GM12865 (cell line): ENCODE measurements around the gene PSRC1.

Experiments
- DNase-seq: peaks from one replicate; pipeline ENCODE4 v3.0.0; 2010; ENCODE audit warnings: low read depth
- H3K4me3 ChIP-seq: 2 replicates; pipeline ENCODE4 v1.5.1; 2011; ENCODE audit warnings: mild to moderate bottlenecking, low read depth, low read length, control low read depth
- TF ChIP-seq, protein P1 (sequence below): IDR thresholded peaks from 2 replicates; pipeline ENCODE4 v1.5.1; 2011; ENCODE audit warnings: low read length, control low read depth, low read depth, inconsistent platforms; ENCODE audit not compliant: insufficient read depth; ENCODE audit errors: missing control alignments

The PSRC1 gene

DNA sequence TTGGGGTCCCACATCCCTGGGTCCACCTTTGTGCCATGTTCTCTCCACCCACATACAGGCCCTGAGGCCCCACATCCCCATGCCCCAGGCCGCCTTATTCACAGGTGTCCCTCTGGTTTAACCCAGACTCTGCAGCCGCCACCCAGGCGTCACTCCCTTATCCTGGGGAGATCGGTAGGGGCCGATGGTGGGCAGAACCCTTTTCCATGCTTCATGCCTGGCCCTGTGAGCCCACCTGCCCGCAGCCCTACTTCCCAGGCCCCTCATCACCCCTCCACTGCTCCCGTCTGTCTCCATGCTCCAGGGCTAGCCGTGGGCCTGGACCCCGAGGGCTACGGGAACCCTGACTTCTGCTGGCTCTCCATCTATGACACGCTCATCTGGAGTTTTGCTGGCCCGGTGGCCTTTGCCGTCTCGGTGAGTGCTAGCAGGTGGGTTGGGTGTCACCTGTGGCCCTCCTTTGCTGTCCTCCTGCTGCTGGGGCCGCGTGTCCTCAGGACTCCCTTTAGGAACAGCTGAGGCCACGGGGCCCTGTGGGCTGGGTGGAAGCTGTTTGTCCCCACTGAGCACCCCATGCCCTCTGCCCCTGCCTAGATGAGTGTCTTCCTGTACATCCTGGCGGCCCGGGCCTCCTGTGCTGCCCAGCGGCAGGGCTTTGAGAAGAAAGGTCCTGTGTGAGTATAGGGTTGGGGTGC, 12.2 kb downstream of the PSRC1 start:
- no peak for DNase-seq
- TF ChIP-seq, protein P1, sequence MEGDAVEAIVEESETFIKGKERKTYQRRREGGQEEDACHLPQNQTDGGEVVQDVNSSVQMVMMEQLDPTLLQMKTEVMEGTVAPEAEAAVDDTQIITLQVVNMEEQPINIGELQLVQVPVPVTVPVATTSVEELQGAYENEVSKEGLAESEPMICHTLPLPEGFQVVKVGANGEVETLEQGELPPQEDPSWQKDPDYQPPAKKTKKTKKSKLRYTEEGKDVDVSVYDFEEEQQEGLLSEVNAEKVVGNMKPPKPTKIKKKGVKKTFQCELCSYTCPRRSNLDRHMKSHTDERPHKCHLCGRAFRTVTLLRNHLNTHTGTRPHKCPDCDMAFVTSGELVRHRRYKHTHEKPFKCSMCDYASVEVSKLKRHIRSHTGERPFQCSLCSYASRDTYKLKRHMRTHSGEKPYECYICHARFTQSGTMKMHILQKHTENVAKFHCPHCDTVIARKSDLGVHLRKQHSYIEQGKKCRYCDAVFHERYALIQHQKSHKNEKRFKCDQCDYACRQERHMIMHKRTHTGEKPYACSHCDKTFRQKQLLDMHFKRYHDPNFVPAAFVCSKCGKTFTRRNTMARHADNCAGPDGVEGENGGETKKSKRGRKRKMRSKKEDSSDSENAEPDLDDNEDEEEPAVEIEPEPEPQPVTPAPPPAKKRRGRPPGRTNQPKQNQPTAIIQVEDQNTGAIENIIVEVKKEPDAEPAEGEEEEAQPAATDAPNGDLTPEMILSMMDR = no peak
- no peak overlapping the region for H3K4me3 ChIP-seq

DNA sequence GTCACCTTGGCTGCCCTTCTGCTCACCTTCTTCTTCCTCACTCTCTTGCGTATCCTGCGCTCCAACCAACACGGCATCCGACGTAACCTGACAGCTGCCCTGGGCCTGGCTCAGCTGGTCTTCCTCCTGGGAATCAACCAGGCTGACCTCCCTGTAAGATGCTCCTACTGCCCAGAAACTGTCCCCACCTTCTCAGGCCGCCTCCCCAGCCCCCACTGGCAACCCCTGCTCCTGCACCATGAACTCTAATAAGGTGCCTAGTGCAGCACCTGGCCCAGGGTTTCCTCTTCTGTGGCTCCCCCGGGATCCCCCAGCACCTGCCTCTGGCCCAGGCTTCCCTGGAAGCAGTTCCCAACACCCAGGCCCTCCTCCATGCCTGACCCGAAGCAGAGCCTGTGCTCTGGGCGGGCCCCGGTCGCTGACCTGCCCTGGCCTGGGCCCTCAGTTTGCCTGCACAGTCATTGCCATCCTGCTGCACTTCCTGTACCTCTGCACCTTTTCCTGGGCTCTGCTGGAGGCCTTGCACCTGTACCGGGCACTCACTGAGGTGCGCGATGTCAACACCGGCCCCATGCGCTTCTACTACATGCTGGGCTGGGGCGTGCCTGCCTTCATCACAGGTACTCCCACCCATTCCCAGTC, 12.8 kb downstream of the PSRC1 start:
- TF ChIP-seq, protein P1 = no peak
- no peak for DNase-seq

DNA sequence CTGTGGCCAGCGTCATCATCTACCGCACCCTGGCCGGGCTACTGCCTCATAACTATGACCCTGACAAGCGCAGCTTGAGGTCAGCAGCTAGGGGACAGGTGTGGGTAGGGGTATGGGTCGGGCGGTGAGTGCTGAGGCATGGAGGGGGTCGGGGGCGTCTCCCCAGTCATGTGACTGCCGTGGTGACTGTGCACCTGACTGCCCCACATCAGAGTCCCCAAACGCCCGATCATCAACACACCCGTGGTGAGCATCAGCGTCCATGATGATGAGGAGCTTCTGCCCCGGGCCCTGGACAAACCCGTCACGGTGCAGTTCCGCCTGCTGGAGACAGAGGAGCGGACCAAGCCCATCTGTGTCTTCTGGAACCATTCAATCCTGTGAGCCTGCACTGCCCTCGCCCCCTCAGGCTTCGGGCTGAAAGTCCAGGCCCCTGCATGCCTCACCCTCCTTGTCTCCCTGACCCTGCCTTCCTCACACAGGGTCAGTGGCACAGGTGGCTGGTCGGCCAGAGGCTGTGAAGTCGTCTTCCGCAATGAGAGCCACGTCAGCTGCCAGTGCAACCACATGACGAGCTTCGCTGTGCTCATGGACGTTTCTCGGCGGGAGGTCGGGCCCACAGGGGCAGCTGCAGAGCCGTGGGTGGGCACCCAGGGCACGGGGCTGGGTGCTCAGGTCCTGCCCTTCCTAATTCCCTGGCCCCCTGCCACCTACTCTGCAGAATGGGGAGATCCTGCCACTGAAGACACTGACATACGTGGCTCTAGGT, 13.5 kb downstream of the PSRC1 start:
- H3K4me3 ChIP-seq = no peak overlapping the region
- TF ChIP-seq, protein P1 = no peak
- no peak for DNase-seq

More for the DNA sequence above, 12.8 kb downstream of the PSRC1 start:
- H3K4me3 ChIP-seq = no peak overlapping the region

DNA sequence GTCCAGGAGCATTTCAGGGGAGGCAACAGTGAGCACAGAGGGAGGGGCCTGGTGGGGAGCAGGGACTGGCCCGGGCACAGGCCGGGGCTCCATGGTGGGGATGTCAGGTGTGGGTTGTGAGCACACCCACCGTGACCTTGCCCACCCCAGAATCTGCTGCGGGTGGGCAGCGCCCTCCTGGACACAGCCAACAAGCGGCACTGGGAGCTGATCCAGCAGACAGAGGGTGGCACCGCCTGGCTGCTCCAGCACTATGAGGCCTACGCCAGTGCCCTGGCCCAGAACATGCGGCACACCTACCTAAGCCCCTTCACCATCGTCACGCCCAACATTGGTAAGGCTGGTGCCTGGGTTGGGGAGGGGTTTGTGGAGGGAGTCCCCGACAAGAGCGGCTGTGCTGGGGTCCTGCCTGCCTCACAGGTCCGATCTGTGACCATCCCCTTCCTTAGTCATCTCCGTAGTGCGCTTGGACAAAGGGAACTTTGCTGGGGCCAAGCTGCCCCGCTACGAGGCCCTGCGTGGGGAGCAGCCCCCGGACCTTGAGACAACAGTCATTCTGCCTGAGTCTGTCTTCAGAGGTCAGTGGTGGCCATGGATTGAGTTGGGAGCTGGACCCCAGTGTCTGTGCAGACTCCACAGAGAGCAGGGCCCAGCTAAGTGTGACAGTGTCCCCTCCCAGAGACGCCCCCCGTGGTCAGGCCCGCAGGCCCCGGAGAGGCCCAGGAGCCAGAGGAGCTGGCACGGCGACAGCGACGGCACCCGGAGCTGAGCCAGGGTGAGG, 14.3 kb downstream of the PSRC1 start:
- TF ChIP-seq, protein P1 = no peak
- no peak overlapping the region for H3K4me3 ChIP-seq
- DNase-seq = no peak

DNA sequence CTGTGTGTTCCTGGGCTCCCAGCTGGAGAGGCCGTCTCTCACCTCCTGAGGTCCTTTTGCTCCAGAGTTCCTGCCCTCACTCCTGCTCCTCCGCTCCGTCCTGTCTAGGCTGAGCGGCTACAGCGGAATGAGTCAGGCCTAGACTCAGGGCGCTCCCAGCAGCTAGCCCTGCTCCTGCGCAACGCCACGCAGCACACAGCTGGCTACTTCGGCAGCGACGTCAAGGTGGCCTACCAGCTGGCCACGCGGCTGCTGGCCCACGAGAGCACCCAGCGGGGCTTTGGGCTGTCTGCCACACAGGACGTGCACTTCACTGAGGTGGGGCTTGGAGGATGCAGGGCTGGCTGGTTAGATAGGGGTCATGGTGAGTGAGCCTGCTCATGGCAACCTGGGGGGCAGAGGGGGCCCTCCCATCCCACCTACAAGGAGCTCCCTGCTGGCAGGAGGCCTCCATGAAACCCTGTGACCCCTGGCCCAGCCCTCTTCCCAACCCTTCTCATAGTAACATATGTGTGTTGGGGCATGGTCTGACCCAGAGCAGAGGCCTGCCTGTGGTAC, 15.1 kb downstream of the PSRC1 start:
- no peak for DNase-seq
- H3K4me3 ChIP-seq = no peak overlapping the region
- TF ChIP-seq, protein P1 = no peak

DNA sequence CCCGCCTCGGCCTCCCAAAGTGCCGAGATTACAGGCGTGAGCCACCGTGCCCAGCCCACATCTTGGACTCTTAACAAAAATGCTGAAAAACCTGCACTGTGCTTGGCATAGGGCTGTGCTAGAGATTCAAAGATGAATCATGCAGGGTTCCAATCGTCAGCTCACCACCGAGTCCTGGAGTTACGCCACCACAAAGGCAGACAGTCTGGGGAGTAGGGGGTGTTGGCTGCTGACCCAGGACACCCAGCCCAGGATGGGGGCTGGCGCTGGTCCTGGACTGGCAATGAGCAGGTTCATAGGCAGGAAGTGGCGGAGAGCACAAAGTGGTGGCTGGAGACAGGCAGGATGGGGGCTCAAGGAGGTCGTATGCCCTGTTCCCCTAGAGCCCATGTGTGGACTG, 16.0 kb downstream of the PSRC1 start:
- TF ChIP-seq, protein P1 = no peak
- H3K4me3 ChIP-seq = no peak overlapping the region
- DNase-seq = no peak
